A549 (cell line): ENCODE results near the gene TNRC6A. TPM values are rescaled to one million over a fixed set of nuclear protein-coding genes. Genes with fewer than 3 reads are reported as not detected.

ENCODE experiments used
- ATAC-seq, 2 experiments: fragments of 200-7000 bp in 1 of 2; fragments of >200 bp in 1 of 2; cut with Nextera tagmentation in 1 of 2; cut with Tn5 transposase in 1 of 2; 3 replicates each; pipeline versions ENCODE4 v1.8.0 to v1.9.1; 2018 to 2020; ENCODE audit warnings: mild to moderate bottlenecking in 1 of 2, moderate library complexity in 1 of 2
- CTCF ChIA-PET: fragments of 300-600 bp; sonication (Branson Sonifier 250); formaldehyde crosslinking; extraction: SDS; loops from one replicate; lab custom pipeline; 2021; ENCODE audit warnings: antibody characterized with exemption, inconsistent platforms; lab: Yijun Ruan, JAX
- POLR2A ChIA-PET: fragments of 350-600 bp; formaldehyde crosslinking; extraction: SDS; loops from one replicate; lab custom pipeline; 2021; ENCODE audit warnings: antibody characterized with exemption, inconsistent platforms; lab: Yijun Ruan, JAX
- DNase-seq, 2 experiments: peaks; one replicate each; pipeline versions ENCODE4 v3.0.0 to v3.0.0-alpha.2; 2011 to 2016; ENCODE audit warnings: low read depth in 1 of 2, low spot score in 1 of 2
- FAIRE-seq: peaks from 2 replicates; lab custom pipeline; 2011; peaks lifted over from hg19 to GRCh38; lab: Jason Lieb, UNC
- H3K27ac ChIP-seq, 2 experiments: fragments of >200 bp; sonication (Bioruptor Twin); formaldehyde crosslinking; 3 replicates each; pipeline ENCODE4 v1.5.1; 2016 to 2017
- H3K4me1 ChIP-seq: fragments of >200 bp; sonication (Bioruptor Twin); formaldehyde crosslinking; 3 replicates; pipeline ENCODE4 v1.6.1; 2016
- H3K4me2 ChIP-seq: fragments of >200 bp; sonication (Bioruptor Twin); formaldehyde crosslinking; 3 replicates; pipeline ENCODE4 v1.6.1; 2016
- H3K4me3 ChIP-seq: fragments of >200 bp; sonication (Bioruptor Twin); formaldehyde crosslinking; 3 replicates; pipeline ENCODE4 v1.5.1; 2016
- H3K9me3 ChIP-seq: fragments of >200 bp; sonication (Bioruptor Twin); formaldehyde crosslinking; 3 replicates; pipeline ENCODE4 v1.6.1; 2016
- ATOH8 ChIP-seq: fragments of 250-450 bp; sonication (Bioruptor Pico); IDR thresholded peaks from 2 replicates; pipeline ENCODE4 v1.5.0; 2020; ENCODE audit warnings: low read depth, mild to moderate bottlenecking, moderate library complexity
- BHLHE40 ChIP-seq: IDR thresholded peaks from 2 replicates; pipeline ENCODE4 v1.6.1; 2012; ENCODE audit warnings: low read depth, low read length, inconsistent platforms
- CBX2 ChIP-seq: fragments of 200-600 bp; sonication (generic); IDR thresholded peaks from 2 replicates; pipeline ENCODE4 v1.6.1; 2016; ENCODE audit warnings: low read depth, mild to moderate bottlenecking, borderline replicate concordance
- CBX8 ChIP-seq: fragments of 200-600 bp; sonication (generic); IDR thresholded peaks from 2 replicates; pipeline ENCODE4 v1.6.1; 2016
- CEBPB ChIP-seq, 2 experiments: fragments of >200 bp in 1 of 2; sonication (Bioruptor Twin) in 1 of 2; formaldehyde crosslinking in 1 of 2; IDR thresholded peaks; 2 replicates each; pipeline ENCODE4 v1.6.1; 2012 to 2016
- CHD2 ChIP-seq: fragments of 150-350 bp; IDR thresholded peaks from 2 replicates; pipeline ENCODE4 v1.6.1; 2014; ENCODE audit warnings: low read length; ENCODE audit not compliant: partially characterized antibody
- E2F6 ChIP-seq: IDR thresholded peaks from 2 replicates; pipeline ENCODE4 v1.6.1; 2012; ENCODE audit warnings: low read depth, borderline replicate concordance
- EHF ChIP-seq: fragments of 250-450 bp; sonication (Bioruptor Pico); IDR thresholded peaks from 2 replicates; pipeline ENCODE4 v1.5.0; 2020; ENCODE audit warnings: mild to moderate bottlenecking
- ELK1 ChIP-seq: fragments of 150-350 bp; IDR thresholded peaks from 2 replicates; pipeline ENCODE4 v1.6.1; 2014; ENCODE audit warnings: low read depth, mild to moderate bottlenecking, low read length
- EP300 ChIP-seq, 2 experiments: fragments of >200 bp; sonication (Bioruptor Twin); formaldehyde crosslinking; IDR thresholded peaks; 2 replicates in 1 of 2; 3 replicates in 1 of 2; pipeline ENCODE4 v1.6.1; 2016 to 2017
- ESRRA ChIP-seq: fragments of 150-350 bp; IDR thresholded peaks from 2 replicates; pipeline ENCODE4 v1.6.1; 2014; ENCODE audit warnings: mild to moderate bottlenecking, low read length, borderline replicate concordance
- FOSL2 ChIP-seq, 2 experiments: fragments of 450-650 bp in 1 of 2; fragments of >200 bp in 1 of 2; sonication (Bioruptor Twin) in 1 of 2; formaldehyde crosslinking; IDR thresholded peaks; 2 replicates each; pipeline versions ENCODE4 v1.5.0 to v1.6.1; 2016 to 2020; ENCODE audit warnings: mild to moderate bottlenecking in 1 of 2, moderate library complexity in 1 of 2
- FOXS1 ChIP-seq: fragments of 250-450 bp; sonication (Bioruptor Pico); IDR thresholded peaks from 2 replicates; pipeline ENCODE4 v1.5.0; 2020; ENCODE audit warnings: mild to moderate bottlenecking, moderate library complexity
- GATA3 ChIP-seq: IDR thresholded peaks from 2 replicates; pipeline ENCODE4 v1.6.1; 2012; ENCODE audit warnings: borderline replicate concordance
- HEYL ChIP-seq: fragments of 250-450 bp; sonication (Bioruptor Pico); IDR thresholded peaks from 2 replicates; pipeline ENCODE4 v1.8.0; 2021; ENCODE audit warnings: mild to moderate bottlenecking, moderate library complexity
- HOXA7 ChIP-seq: fragments of 250-450 bp; sonication (Bioruptor Pico); IDR thresholded peaks from 2 replicates; pipeline ENCODE4 v1.5.0; 2020; ENCODE audit warnings: mild to moderate bottlenecking, moderate library complexity
- HOXB13 ChIP-seq: fragments of 250-450 bp; sonication (Bioruptor Pico); IDR thresholded peaks from 2 replicates; pipeline ENCODE4 v1.5.0; 2020; ENCODE audit warnings: low read depth, mild to moderate bottlenecking, moderate library complexity
- HOXB5 ChIP-seq: fragments of 250-450 bp; sonication (Bioruptor Pico); IDR thresholded peaks from 2 replicates; pipeline ENCODE4 v1.5.0; 2020; ENCODE audit warnings: mild to moderate bottlenecking, moderate library complexity
- JUN ChIP-seq, 2 experiments: fragments of >200 bp; sonication (Bioruptor Twin); formaldehyde crosslinking; IDR thresholded peaks; 2 replicates in 1 of 2; 3 replicates in 1 of 2; pipeline ENCODE4 v1.6.1; 2016 to 2017
- JUNB ChIP-seq: fragments of >200 bp; sonication (Bioruptor Twin); formaldehyde crosslinking; IDR thresholded peaks from 2 replicates; pipeline ENCODE4 v1.6.1; 2016
- KDM1A ChIP-seq: fragments of 200-600 bp; sonication (generic); IDR thresholded peaks from 2 replicates; pipeline ENCODE4 v1.6.1; 2016; ENCODE audit warnings: low read depth, mild to moderate bottlenecking
- MAFK ChIP-seq: fragments of 450-650 bp; IDR thresholded peaks from 2 replicates; pipeline ENCODE4 v1.6.1; 2014; ENCODE audit not compliant: partially characterized antibody
- MAX ChIP-seq: IDR thresholded peaks from 2 replicates; pipeline ENCODE4 v1.6.1; 2012
- MYC ChIP-seq: IDR thresholded peaks from 2 replicates; pipeline ENCODE4 v1.6.1; 2012; ENCODE audit warnings: mild to moderate bottlenecking, inconsistent platforms, low read length, improper control_type of control experiment, borderline replicate concordance
- NFE2L2 ChIP-seq: fragments of 150-350 bp; conservative IDR thresholded peaks from 2 replicates; pipeline ENCODE4 v1.6.1; 2014; ENCODE audit warnings: low read length
- POLR2A ChIP-seq: IDR thresholded peaks from 2 replicates; pipeline ENCODE4 v1.6.1; 2012; ENCODE audit warnings: mild to moderate bottlenecking, low read length
- RARB ChIP-seq: fragments of 250-450 bp; sonication (Bioruptor Pico); IDR thresholded peaks from 2 replicates; pipeline ENCODE4 v1.8.0; 2021; ENCODE audit warnings: mild to moderate bottlenecking, moderate library complexity
- RCOR1 ChIP-seq: fragments of 150-350 bp; IDR thresholded peaks from 2 replicates; pipeline ENCODE4 v1.6.1; 2014; ENCODE audit warnings: antibody characterized with exemption, low read length, low read depth
- RNF2 ChIP-seq: fragments of 200-600 bp; sonication (generic); IDR thresholded peaks from 2 replicates; pipeline ENCODE4 v1.6.1; 2016; ENCODE audit warnings: low read depth, mild to moderate bottlenecking, antibody characterized with exemption, moderate library complexity, borderline replicate concordance
- SMC3 ChIP-seq: fragments of >200 bp; sonication (Bioruptor Twin); formaldehyde crosslinking; IDR thresholded peaks from 3 replicates; pipeline ENCODE4 v1.6.1; 2018; ENCODE audit warnings: inconsistent platforms
- TFCP2L1 ChIP-seq: fragments of 250-450 bp; sonication (Bioruptor Pico); IDR thresholded peaks from 2 replicates; pipeline ENCODE4 v1.5.0; 2021; ENCODE audit warnings: mild to moderate bottlenecking
- TP53 ChIP-seq: fragments of 250-450 bp; sonication (Bioruptor Pico); IDR thresholded peaks from 2 replicates; pipeline ENCODE4 v1.5.0; 2021; ENCODE audit warnings: mild to moderate bottlenecking, moderate library complexity
- USF2 ChIP-seq: fragments of 450-650 bp; IDR thresholded peaks from 2 replicates; pipeline ENCODE4 v1.6.1; 2014; ENCODE audit warnings: antibody characterized with exemption
- ZNF302 ChIP-seq: fragments of 250-450 bp; sonication (Bioruptor Pico); IDR thresholded peaks from 2 replicates; pipeline ENCODE4 v1.9.0; 2021; ENCODE audit warnings: inconsistent platforms, mild to moderate bottlenecking, moderate library complexity
- WGBS: methylation state at CpG from one replicate; pipeline ENCODE4 v1.1.6; 2017; ENCODE audit errors: missing lambda C conversion rate; 5-methylcytosine and 5-hydroxymethylcytosine counted together
- polyA plus RNA-seq, 4 experiments: library from polyadenylated mRNA; depleted of rRNA in 3 of 4; stranded (reverse); fragments of >200 nt; fragmentation: RNase III in 1 of 4; extraction: RNeasy Plus Mini Kit Qiagen cat#74134 plus additional on column Dnase treatment in 1 of 4; gene quantifications; 2 replicates in 3 of 4; 3 replicates in 1 of 4; pipeline ENCODE4 v1.2.3, GENCODE V29; 2011 to 2017

Gene TNRC6A
- polyA plus RNA-seq, 2 of the 4 experiments (the other 2 are of a cell fraction) = 26.7 to 51.6 TPM

GRCh38 chr16:24755201-24755874, 25.9 kb downstream of the TNRC6A start (continued):
- TF ChIP-seq FOSL2 (IDR thresholded peaks at IDR 0.05) = no peak
- TF ChIP-seq FOSL2 (CRISPR knock-in tag; IDR thresholded peaks at IDR 0.05) = no peak
- TF ChIP-seq RNF2 = no peak
- no peak for TF ChIP-seq HOXB13 (CRISPR knock-in tag)
- TF ChIP-seq, all 56 proteins: peak for 0

- H3K27ac ChIP-seq = no peak overlapping the region
Observed at GRCh38 chr16:24758373-24758772, 28.9 kb downstream of the TNRC6A start.

GRCh38 chr16:24759006-24759405, 29.6 kb downstream of the TNRC6A start:
- TF ChIP-seq CHD2 (no peak), JUN (IDR thresholded peaks at IDR 0.05) (no peak), ATOH8 (no peak), HOXA7 (CRISPR knock-in tag) (no peak), ELK1 (no peak), USF2 (no peak), CBX8 (no peak), MAFK (no peak), NFE2L2 (no peak), JUNB (no peak), RARB (CRISPR knock-in tag) (no peak), HEYL (CRISPR knock-in tag) (no peak), TFCP2L1 (CRISPR knock-in tag) (no peak), POLR2A (no peak), HOXB5 (CRISPR knock-in tag) (no peak)
- Histone ChIP-seq H3K4me3 (no peak overlapping the region), H3K9me3 (no peaks in the 10 kb centered on the region), H3K27ac (no peak overlapping the region), H3K4me2 (no peak overlapping the region), H3K4me1 (peaks cover 8% of the 10 kb centered on the region; the same call in 1 of the 3 replicates)
- WGBS = 94% methylated on average over 2 of the region's 2 CpGs
- ATAC-seq (no peak), FAIRE-seq (no peak), DNase-seq (no peak)
- ChIA-PET CTCF (interaction anchor here (1.4 to 2.0 kb wide), 2 partner anchors 8 to 10 kb away, joined by 3 to 9 read pairs; no protein-coding TSS in a partner anchor), POLR2A (no interaction called here)

More at GRCh38 chr16:24758373-24758772, 28.9 kb downstream of the TNRC6A start:
- FAIRE-seq (no peak), ATAC-seq (no peak), DNase-seq (no peak)
- no peak overlapping the region for H3K4me3 ChIP-seq
- no peaks in the 10 kb centered on the region for H3K9me3 ChIP-seq
- TF ChIP-seq ESRRA (no peak), ZNF302 (no peak), GATA3 (no peak), EP300 (IDR thresholded peaks at IDR 0.05) (no peak), CBX2 (no peak), E2F6 (no peak), CHD2 (no peak), EHF (no peak), SMC3 (no peak), POLR2A (no peak), MAX (no peak), MYC (no peak), BHLHE40 (no peak), RCOR1 (no peak), KDM1A (no peak), CEBPB (IDR thresholded peaks at IDR 0.05) (no peak), JUN (IDR thresholded peaks at IDR 0.05) (no peak), FOXS1 (CRISPR knock-in tag) (no peak), TP53 (CRISPR knock-in tag) (no peak), ATOH8 (no peak)
- CTCF ChIA-PET = interaction anchor here (0.6 to 2.0 kb wide), 3 partner anchors 10 to 34 kb away, joined by 3 to 9 read pairs (median 3); no protein-coding TSS in a partner anchor
- WGBS = 91% methylated on average over 2 of the region's 2 CpGs
- H3K4me1 ChIP-seq = peaks cover 6% of the 10 kb centered on the region; the same call in 1 of the 3 replicates
- POLR2A ChIA-PET = no interaction called here
- H3K4me2 ChIP-seq = no peak overlapping the region
